ENCODE measurements around the gene ACVR2B.

The ACVR2B gene

DNA sequence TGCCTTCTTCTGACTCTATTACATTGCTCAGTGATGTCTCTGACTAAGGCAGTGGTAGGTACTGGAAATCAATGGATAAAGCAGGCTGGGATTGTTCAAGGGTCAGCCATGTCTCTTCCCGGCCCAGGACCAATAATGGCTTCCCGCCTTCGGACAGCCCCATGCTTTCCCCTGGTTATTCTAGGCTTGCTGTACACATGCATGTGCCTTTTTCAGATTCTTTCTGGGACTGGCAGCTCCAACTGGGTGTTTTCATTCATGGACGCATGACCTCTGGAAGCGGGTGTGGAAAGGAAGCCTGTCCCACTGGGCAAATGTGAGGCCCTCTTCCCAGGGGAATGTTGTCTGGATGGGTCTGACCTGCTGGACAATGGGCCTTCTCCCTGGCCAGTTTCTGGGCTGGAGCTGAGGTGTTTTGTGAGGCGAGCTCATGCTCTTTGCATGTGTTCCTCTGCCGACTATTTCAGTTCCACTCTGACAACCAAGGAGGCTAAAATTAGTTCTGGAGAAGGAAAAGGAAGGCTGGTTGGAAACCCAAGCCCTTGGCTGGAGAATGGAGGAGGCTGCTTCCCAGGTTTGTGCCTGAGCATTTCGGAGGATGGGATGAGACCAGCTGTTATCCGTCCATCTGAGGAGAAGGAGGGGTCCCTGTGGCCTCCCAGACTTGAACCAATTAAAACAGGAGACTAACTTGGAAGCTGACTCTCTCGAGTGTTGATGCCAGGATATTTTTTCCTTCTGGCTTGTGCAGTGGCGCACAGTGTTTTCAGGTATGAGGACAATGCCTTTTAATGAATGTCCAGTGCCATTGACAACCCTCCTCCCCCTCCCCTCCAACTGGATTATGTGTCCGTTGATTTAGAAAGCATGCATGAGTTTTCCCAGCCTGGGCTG is 6.9 kb downstream of the ACVR2B start:
- H3K4me1 ChIP-seq: no peaks in the 10 kb centered on the region
- H3K27me3 ChIP-seq: no peaks in the 10 kb centered on the region
- H3K9me3 ChIP-seq: no peaks in the 10 kb centered on the region
- H3K36me3 ChIP-seq: no peaks in the 10 kb centered on the region
- TF ChIP-seq, protein P1, sequence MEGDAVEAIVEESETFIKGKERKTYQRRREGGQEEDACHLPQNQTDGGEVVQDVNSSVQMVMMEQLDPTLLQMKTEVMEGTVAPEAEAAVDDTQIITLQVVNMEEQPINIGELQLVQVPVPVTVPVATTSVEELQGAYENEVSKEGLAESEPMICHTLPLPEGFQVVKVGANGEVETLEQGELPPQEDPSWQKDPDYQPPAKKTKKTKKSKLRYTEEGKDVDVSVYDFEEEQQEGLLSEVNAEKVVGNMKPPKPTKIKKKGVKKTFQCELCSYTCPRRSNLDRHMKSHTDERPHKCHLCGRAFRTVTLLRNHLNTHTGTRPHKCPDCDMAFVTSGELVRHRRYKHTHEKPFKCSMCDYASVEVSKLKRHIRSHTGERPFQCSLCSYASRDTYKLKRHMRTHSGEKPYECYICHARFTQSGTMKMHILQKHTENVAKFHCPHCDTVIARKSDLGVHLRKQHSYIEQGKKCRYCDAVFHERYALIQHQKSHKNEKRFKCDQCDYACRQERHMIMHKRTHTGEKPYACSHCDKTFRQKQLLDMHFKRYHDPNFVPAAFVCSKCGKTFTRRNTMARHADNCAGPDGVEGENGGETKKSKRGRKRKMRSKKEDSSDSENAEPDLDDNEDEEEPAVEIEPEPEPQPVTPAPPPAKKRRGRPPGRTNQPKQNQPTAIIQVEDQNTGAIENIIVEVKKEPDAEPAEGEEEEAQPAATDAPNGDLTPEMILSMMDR (IDR thresholded peaks at IDR 0.05; ENCODE audit: low read depth, low read length): no peak
- H3K4me3 ChIP-seq (ENCODE audit: low read depth, low read length): no peak overlapping the region
- no peak for DNase-seq

DNA sequence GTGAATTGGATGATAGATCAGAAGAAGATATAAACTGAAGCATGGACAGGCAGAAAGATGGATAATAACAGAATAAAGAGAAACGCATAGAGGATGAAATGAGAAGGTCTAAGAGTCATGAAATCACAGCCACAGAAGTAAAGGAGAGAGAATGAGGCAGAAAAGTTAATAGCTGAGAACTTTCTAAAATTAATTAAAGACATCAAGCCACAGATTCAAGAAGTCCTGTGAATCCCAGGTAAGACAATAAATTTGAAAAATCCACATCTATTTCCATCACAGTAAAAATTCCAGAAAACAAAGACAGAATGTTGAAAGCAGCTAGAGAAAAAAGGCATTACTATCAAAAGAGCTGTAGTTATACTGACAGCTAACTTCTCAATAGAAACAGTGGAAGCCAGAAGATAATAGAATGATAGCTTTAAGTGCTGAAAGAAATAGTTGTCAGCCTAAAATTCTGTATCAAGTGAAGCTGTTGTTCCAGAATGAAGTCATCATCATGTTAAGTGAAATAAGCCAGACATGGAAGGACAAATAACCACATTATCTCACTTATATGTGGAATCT is 12.0 kb downstream of the ACVR2B start:
- TF ChIP-seq, protein P1 (IDR thresholded peaks at IDR 0.05; ENCODE audit: low read depth, low read length): no peak
- no peak overlapping the region for H3K4me3 ChIP-seq (ENCODE audit: low read depth, low read length)
- no peak for DNase-seq
- H3K4me1 ChIP-seq: no peaks in the 10 kb centered on the region
- H3K9me3 ChIP-seq: no peaks in the 10 kb centered on the region
- H3K36me3 ChIP-seq: no peaks in the 10 kb centered on the region
- no peaks in the 10 kb centered on the region for H3K27me3 ChIP-seq

DNA sequence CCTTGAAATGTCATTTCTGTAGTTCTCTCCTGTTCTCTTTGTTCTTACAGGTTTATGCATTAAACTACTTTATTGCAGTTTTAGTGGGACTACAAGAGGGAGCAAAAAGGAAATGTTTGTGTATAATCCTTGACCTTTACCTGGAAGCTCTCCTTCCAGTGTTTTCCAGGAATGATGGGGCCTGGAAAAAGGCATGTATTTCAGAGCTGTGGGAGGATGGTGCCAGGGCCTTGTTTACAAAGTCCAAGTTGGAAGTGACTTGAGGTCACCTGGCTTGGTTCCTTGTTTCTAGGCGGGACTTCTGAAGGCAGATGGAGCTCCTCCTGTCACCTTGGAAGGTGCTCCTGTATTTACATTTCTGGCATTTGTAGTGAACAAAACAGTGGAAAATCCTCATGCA is 15.1 kb downstream of the ACVR2B start:
- Histone ChIP-seq H3K4me3 (ENCODE audit: low read depth, low read length) (no peak overlapping the region), H3K4me1 (no peaks in the 10 kb centered on the region), H3K9me3 (no peaks in the 10 kb centered on the region), H3K36me3 (no peaks in the 10 kb centered on the region), H3K27me3 (no peaks in the 10 kb centered on the region)
- no peak for DNase-seq
- TF ChIP-seq, protein P1 (IDR thresholded peaks at IDR 0.05; ENCODE audit: low read depth, low read length): no peak

DNA sequence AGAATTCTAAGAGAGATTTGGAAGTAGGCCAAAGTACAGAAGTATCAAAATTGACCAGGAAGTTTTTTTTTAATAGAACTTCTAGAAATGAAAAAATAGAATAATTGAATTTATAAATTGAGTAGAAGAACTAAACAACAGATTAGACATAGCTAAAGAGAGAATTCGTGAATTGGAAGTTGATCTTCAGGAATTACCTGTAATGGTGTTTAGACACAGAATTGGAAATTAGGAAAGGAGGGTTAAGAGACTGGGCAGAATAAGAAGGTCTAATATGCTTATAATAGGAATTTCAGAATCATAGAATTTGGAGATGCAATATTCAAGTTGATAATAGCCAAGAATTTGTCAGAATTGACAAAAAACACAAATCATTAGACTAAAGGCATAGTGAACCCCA is 16.2 kb downstream of the ACVR2B start:
- DNase-seq: no peak
- Histone ChIP-seq H3K36me3 (no peaks in the 10 kb centered on the region), H3K4me3 (ENCODE audit: low read depth, low read length) (no peak overlapping the region), H3K9me3 (no peaks in the 10 kb centered on the region), H3K4me1 (no peaks in the 10 kb centered on the region), H3K27me3 (no peaks in the 10 kb centered on the region)
- TF ChIP-seq, protein P1 (IDR thresholded peaks at IDR 0.05; ENCODE audit: low read depth, low read length): no peak

DNA sequence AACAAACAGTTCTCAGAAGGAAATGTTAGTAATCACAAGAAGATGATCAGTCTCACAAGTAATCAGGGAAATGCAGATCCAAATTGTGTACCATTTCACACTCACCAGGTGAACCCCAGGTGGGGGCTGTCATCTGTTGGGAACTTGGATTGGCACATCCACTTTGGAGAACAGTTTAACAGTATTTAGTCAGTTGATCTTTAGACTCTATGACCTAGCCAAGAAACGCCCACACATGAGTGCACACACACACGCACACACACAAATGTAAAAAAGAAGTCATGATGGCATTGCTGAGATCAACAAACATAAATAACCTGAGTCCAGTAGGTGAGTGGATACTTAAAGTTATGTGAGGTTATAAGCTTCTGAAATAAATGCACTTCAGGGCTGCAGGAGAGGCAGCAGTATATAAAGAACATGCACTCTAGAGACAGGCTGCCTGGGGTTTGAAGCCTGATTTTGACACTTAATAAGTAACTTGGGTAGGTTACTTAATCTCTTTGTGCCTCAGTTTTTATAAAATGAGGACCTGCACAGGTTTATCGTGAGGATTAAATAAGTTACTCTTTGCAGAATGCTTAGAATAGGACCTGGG is 17.7 kb downstream of the ACVR2B start:
- no peaks in the 10 kb centered on the region for H3K9me3 ChIP-seq
- TF ChIP-seq, protein P1 (IDR thresholded peaks at IDR 0.05; ENCODE audit: low read depth, low read length): no peak
- no peak overlapping the region for H3K4me3 ChIP-seq (ENCODE audit: low read depth, low read length)
- H3K27me3 ChIP-seq: no peaks in the 10 kb centered on the region
- no peaks in the 10 kb centered on the region for H3K36me3 ChIP-seq
- no peaks in the 10 kb centered on the region for H3K4me1 ChIP-seq
- no peak for DNase-seq

DNA sequence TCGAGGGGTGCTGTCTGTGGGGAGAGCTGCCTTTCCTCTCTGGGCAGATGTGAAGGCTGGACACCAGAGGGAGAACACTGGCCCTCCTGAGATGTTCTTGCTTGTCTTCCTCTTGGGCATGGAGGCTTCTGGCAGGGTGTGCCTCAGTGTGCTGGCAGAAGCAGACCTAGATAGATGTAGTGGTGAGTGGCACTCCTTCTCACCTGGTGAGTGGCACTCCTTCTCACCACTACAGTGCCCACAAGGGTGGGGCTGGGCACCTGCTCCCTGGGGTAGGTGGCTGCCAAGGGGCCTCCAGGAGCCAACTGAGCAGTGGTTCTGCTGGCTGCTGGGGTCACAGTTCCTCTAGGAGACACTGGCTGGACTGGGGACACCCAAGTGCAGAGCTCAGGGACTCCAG is 18.7 kb downstream of the ACVR2B start:
- Histone ChIP-seq H3K4me3 (ENCODE audit: low read depth, low read length) (no peak overlapping the region), H3K27me3 (no peaks in the 10 kb centered on the region), H3K4me1 (no peaks in the 10 kb centered on the region), H3K36me3 (no peaks in the 10 kb centered on the region), H3K9me3 (no peaks in the 10 kb centered on the region)
- TF ChIP-seq, protein P1 (IDR thresholded peaks at IDR 0.05; ENCODE audit: low read depth, low read length): no peak
- DNase-seq: no peak
